Measurements from ENCODE around the gene EIF2B4. TPM values are rescaled to one million over a fixed set of nuclear protein-coding genes. Genes with fewer than 3 reads are reported as not detected.

The EIF2B4 gene
- total RNA-seq, 2 experiments from 2014 or later = 23.9 to 32.9 TPM

GRCh38 chr2:27376866-27377617, 6.9 kb upstream of the EIF2B4 start:
- no peak overlapping the region for H3K4me3 ChIP-seq (ENCODE audit: low read depth, low read length, poor library complexity, severe bottlenecking)
- peaks cover 95% of the 10 kb centered on the region for H3K36me3 ChIP-seq (ENCODE audit: insufficient read depth, low read length)
- peaks cover 20% of the 10 kb centered on the region; the same call in 1 of the 2 replicates for H3K79me2 ChIP-seq (ENCODE audit: insufficient read depth, low read depth, low read length)
- DNase-seq (ENCODE audit: low spot score) = no peak
- BruUV-seq (replicated peaks) = no TSS peak
- H4K20me1 ChIP-seq (ENCODE audit: insufficient read depth, low read length) = no peaks in the 10 kb centered on the region
- TF ChIP-seq EZH2phosphoT487 (IDR thresholded peaks at IDR 0.05; ENCODE audit: borderline replicate concordance, low read depth, low read length) = no peak
- TF ChIP-seq, protein P1, sequence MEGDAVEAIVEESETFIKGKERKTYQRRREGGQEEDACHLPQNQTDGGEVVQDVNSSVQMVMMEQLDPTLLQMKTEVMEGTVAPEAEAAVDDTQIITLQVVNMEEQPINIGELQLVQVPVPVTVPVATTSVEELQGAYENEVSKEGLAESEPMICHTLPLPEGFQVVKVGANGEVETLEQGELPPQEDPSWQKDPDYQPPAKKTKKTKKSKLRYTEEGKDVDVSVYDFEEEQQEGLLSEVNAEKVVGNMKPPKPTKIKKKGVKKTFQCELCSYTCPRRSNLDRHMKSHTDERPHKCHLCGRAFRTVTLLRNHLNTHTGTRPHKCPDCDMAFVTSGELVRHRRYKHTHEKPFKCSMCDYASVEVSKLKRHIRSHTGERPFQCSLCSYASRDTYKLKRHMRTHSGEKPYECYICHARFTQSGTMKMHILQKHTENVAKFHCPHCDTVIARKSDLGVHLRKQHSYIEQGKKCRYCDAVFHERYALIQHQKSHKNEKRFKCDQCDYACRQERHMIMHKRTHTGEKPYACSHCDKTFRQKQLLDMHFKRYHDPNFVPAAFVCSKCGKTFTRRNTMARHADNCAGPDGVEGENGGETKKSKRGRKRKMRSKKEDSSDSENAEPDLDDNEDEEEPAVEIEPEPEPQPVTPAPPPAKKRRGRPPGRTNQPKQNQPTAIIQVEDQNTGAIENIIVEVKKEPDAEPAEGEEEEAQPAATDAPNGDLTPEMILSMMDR (conservative IDR thresholded peaks at IDR 0.05; ENCODE audit: low read length) = no peak
- ChIA-PET POLR2A (no interaction called here), CTCF (ENCODE audit: unreplicated experiment) (no interaction called here)
- intact Hi-C loops (cut with micrococcal nuclease; ENCODE audit: unreplicated experiment) = no loop called here
- H3K9me3 ChIP-seq (ENCODE audit: low read length) = no peaks in the 10 kb centered on the region
- no peak overlapping the region for H3K27ac ChIP-seq (ENCODE audit: low read depth, low read length, poor library complexity, severe bottlenecking)
- no peak overlapping the region for H2AFZ ChIP-seq (ENCODE audit: low read length)
- no peak overlapping the region for H3K4me2 ChIP-seq (ENCODE audit: low read length)
- peaks cover 29% of the 10 kb centered on the region for H3K4me1 ChIP-seq (ENCODE audit: insufficient read depth, low read length, poor library complexity, severe bottlenecking)
- H3K9me2 ChIP-seq (ENCODE audit: insufficient read depth, low read length) = no peaks in the 10 kb centered on the region

DNA sequence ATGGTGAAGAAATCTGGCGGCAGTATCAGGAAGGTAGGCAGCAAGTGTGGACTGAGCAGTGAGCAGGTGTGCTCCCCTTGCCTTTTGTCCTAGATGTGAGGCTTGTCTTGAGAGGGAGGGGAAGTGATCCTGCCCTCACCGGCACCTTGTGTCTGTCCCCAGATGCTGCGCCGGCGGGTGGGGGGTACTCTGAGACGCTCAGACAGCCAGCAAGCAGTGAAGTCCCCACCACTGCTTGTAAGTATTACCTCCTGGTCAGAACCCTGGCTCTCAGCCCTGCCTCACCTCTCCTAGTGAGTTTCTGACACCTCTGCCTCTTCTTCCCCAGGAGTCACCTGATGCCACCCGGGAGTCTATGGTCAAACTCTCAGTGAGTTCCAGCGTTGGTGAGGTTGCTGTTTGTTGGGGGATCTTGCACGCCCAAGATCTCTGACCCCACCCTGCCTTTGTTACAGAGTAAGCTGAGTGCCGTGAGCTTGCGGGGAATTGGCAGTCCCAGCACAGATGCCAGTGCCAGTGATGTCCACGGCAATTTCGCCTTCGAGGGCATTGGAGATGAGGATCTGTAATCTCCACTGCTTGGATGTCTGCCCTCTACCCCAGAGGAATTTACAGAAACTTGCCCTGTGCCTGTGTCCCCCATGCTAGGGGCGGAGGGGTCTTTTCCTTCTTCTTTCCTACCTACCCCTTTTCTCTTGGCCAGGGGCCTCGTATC, 6.2 kb upstream of the EIF2B4 start:
- DNase-seq (ENCODE audit: low spot score) = no peak
- peaks cover 90% of the 10 kb centered on the region for H3K36me3 ChIP-seq (ENCODE audit: insufficient read depth, low read length)
- peaks cover 36% of the 10 kb centered on the region for H3K4me1 ChIP-seq (ENCODE audit: insufficient read depth, low read length, poor library complexity, severe bottlenecking)
- H3K27ac ChIP-seq (ENCODE audit: low read depth, low read length, poor library complexity, severe bottlenecking) = no peak overlapping the region
- TF ChIP-seq, protein P1 (conservative IDR thresholded peaks at IDR 0.05; ENCODE audit: low read length) = no peak
- no peak for TF ChIP-seq EZH2phosphoT487 (IDR thresholded peaks at IDR 0.05; ENCODE audit: borderline replicate concordance, low read depth, low read length)
- no TSS peak for BruUV-seq (replicated peaks)
- H3K4me3 ChIP-seq (ENCODE audit: low read depth, low read length, poor library complexity, severe bottlenecking) = no peak overlapping the region
- CTCF ChIA-PET (ENCODE audit: unreplicated experiment) = no interaction called here
- no peak overlapping the region for H2AFZ ChIP-seq (ENCODE audit: low read length)
- intact Hi-C loops (cut with micrococcal nuclease; ENCODE audit: unreplicated experiment) = no loop called here
- no peaks in the 10 kb centered on the region for H4K20me1 ChIP-seq (ENCODE audit: insufficient read depth, low read length)
- no peaks in the 10 kb centered on the region for H3K9me2 ChIP-seq (ENCODE audit: insufficient read depth, low read length)
- H3K4me2 ChIP-seq (ENCODE audit: low read length) = no peak overlapping the region
- POLR2A ChIA-PET = no interaction called here
- peaks cover 27% of the 10 kb centered on the region for H3K79me2 ChIP-seq (ENCODE audit: insufficient read depth, low read depth, low read length)
- no peaks in the 10 kb centered on the region for H3K9me3 ChIP-seq (ENCODE audit: low read length)

All from OCI-LY7 (cell line).